OCI-LY3 (cell line): ENCODE data around the gene CHCHD5.

Source experiments
- H2AFZ ChIP-seq: fragments of 200-600, 300-600 bp; shearing (Covaris generic); 2 replicates; pipeline ENCODE4 v1.6.0; 2014; ENCODE audit warnings: antibody characterized with exemption, low read depth, low read length
- H3K27ac ChIP-seq: fragments of 200-600, 300-600 bp; sonication (generic); 2 replicates; pipeline ENCODE4 v1.5.1; 2014; ENCODE audit warnings: mild to moderate bottlenecking, low read length, moderate library complexity, mixed read lengths
- H3K27me3 ChIP-seq: fragments of 200-600, 300-600 bp; sonication (generic); 2 replicates; pipeline ENCODE4 v1.6.1; 2014; ENCODE audit warnings: low read depth, low read length, mixed read lengths
- H3K36me3 ChIP-seq: fragments of 200-600, 300-600 bp; sonication (generic); replicated peaks from 2 replicates; pipeline ENCODE3; 2014; ENCODE audit warnings: low read depth, low read length, mixed read lengths
- H3K4me1 ChIP-seq: fragments of 300-600, 200-600 bp; sonication (generic); 2 replicates; pipeline ENCODE4 v1.6.1; 2014; ENCODE audit warnings: low read length, mixed read lengths
- H3K4me2 ChIP-seq: fragments of 200-600, 300-600 bp; sonication (generic); 2 replicates; pipeline ENCODE4 v1.6.1; 2014; ENCODE audit warnings: low read length, mixed read lengths
- H3K4me3 ChIP-seq: fragments of 300-600, 200-600 bp; sonication (generic); 2 replicates; pipeline ENCODE4 v1.5.1; 2014; ENCODE audit warnings: antibody characterized with exemption, mild to moderate bottlenecking, low read length, moderate library complexity
- H3K79me2 ChIP-seq: fragments of 300-600, 200-600 bp; shearing (Covaris generic); 2 replicates; pipeline ENCODE4 v1.6.1; 2014; ENCODE audit warnings: mild to moderate bottlenecking, low read length, mixed read lengths
- H3K9ac ChIP-seq: fragments of 300-600, 200-600 bp; shearing (Covaris generic); 2 replicates; pipeline ENCODE4 v1.6.0; 2014; ENCODE audit warnings: mild to moderate bottlenecking, low read length, moderate library complexity
- H3K9me3 ChIP-seq: fragments of 200-600, 300-600 bp; shearing (Covaris generic); 2 replicates; pipeline ENCODE4 v1.6.1; 2014; ENCODE audit warnings: low read length, mixed read lengths; ENCODE audit not compliant: insufficient read depth
- H4K20me1 ChIP-seq: fragments of 200-600, 300-600 bp; sonication (generic); 2 replicates; pipeline ENCODE4 v1.6.1; 2016; ENCODE audit warnings: low read length, mixed read lengths; ENCODE audit not compliant: insufficient read depth
- CTCF ChIP-seq: fragments of 200-600, 300-600 bp; sonication (generic); IDR thresholded peaks from 2 replicates; pipeline ENCODE4 v1.5.1; 2014; ENCODE audit warnings: antibody characterized with exemption, low read length, low read depth
- EZH2phosphoT487 ChIP-seq: fragments of 200-600 bp; shearing (Covaris generic); IDR thresholded peaks from 2 replicates; pipeline ENCODE4 v1.6.1; 2018; ENCODE audit warnings: antibody characterized with exemption, mixed run types, low read depth

The CHCHD5 gene

DNA sequence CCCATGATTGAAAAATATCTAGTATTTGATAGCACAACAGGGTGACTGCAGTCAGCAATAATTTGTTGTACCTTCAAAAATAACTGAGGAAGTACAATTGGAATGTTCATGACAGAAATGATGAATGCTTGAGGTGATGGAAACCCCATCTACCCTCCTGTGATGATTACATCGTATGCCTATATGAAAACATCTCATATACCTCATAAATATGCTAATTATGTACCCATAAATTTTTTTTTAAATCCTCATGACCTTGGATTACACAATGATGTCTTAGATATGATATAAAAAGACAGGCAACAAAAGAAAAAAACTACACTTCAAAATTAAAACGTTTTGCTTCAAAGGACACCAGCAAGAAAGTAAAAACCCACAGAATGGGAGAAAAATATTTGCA, 43.5 kb upstream of the CHCHD5 start:
- H3K9me3 ChIP-seq, result no peaks in the 10 kb centered on the region
- peak overlapping the region; percentile 91 for H3K9ac ChIP-seq
- peaks cover 48% of the 10 kb centered on the region for H3K79me2 ChIP-seq
- H3K4me1 ChIP-seq, result peaks cover 21% of the 10 kb centered on the region
- H3K4me2 ChIP-seq, result peak overlapping the region; percentile 89
- no peak for TF ChIP-seq CTCF
- peaks cover under 1% of the 10 kb centered on the region for H3K36me3 ChIP-seq
- H4K20me1 ChIP-seq, result peaks cover 10% of the 10 kb centered on the region
- H2AFZ ChIP-seq, result peak overlapping the region; percentile 89
- H3K4me3 ChIP-seq, result peak overlapping the region; percentile 88
- H3K27me3 ChIP-seq, result no peaks in the 10 kb centered on the region
- H3K27ac ChIP-seq, result peak overlapping the region; percentile 72

- Histone ChIP-seq H3K4me2 (peak overlapping the region; percentile 89), H3K4me3 (peak overlapping the region; percentile 88), H3K4me1 (peaks cover 23% of the 10 kb centered on the region), H3K27ac (peak overlapping the region; percentile 72), H3K9me3 (no peaks in the 10 kb centered on the region), H3K27me3 (no peaks in the 10 kb centered on the region), H3K9ac (peak overlapping the region; percentile 91), H2AFZ (peak overlapping the region; percentile 89), H3K79me2 (peaks cover 53% of the 10 kb centered on the region), H3K36me3 (peaks cover 4% of the 10 kb centered on the region), H4K20me1 (peaks cover 10% of the 10 kb centered on the region)
- TF ChIP-seq CTCF (no peak), EZH2phosphoT487 (no peak)
Observed at GRCh38 chr2:112541315-112542122, 42.9 kb upstream of the CHCHD5 start.

DNA sequence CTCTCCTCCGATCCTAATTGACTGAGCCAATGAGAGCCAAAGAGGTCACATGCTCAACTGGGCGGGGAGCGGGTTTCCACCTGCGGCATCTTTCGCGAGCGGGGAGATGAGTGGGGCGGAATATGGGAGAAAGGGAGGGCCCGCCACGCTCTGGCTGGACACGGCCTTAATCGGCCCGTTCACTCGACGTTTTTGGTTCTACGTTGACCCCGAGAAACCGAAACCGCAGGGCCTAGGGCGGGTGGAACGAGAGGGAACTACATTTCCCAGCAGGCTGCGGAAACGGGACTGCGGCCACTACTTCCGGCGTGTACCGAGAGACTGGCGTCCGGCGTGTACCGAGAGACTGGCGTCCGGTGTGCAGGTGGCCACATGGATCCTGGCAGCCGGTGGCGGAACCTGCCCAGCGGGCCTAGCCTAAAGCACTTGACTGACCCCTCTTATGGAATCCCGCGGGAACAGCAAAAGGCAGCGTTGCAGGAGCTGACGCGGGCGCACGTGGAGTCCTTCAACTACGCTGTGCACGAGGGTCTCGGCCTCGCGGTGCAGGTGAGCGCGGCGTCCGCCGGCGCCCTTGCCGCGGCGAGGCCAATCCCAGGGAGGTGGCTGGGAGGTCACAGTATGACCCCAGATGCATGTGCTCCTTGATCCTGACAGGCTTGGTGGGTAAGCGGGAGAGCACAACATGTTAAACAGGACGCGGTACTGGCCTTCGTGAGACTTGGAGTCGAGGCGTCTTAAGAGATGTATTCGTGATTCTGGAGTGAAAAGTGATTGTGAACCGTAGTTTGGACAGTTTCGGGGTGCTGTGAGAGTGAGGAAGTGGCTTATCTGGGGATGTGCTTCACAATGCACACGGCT, 42.1 kb upstream of the CHCHD5 start, which contains the start of gene POLR1B:
Gene POLR1B, plus strand, starts transcription at position 343 of the 861 bp plus-strand sequence. Its CDS starts 30 bp downstream, at position 373.
- no peaks in the 10 kb centered on the region for H3K9me3 ChIP-seq
- H3K4me2 ChIP-seq, result peak within 1 kb of the TSS; percentile 89
- H3K4me3 ChIP-seq, result peak within 1 kb of the TSS; percentile 88
- peaks cover 62% of the 10 kb centered on the region for H3K79me2 ChIP-seq
- H3K27ac ChIP-seq, result peak within 1 kb of the TSS; percentile 72
- TF ChIP-seq EZH2phosphoT487 (no peak), CTCF (no peak)
- peak within 1 kb of the TSS; percentile 91 for H3K9ac ChIP-seq
- peaks cover 10% of the 10 kb centered on the region for H4K20me1 ChIP-seq
- H3K36me3 ChIP-seq, result peaks cover 11% of the 10 kb centered on the region
- peak within 1 kb of the TSS; percentile 89 for H2AFZ ChIP-seq
- peaks cover 23% of the 10 kb centered on the region for H3K4me1 ChIP-seq
- no peaks in the 10 kb centered on the region for H3K27me3 ChIP-seq
